GM12892 (cell line): ENCODE data around the gene GATA2.

Source experiments
- DNase-seq: peaks from one replicate; pipeline ENCODE4 v3.0.0; 2011; ENCODE audit not compliant: insufficient read length
- FAIRE-seq: peaks from 2 replicates; lab custom pipeline; 2011; peaks lifted over from hg19 to GRCh38; lab: Jason Lieb, UNC
- POLR2A ChIP-seq: IDR thresholded peaks from 2 replicates; pipeline ENCODE4 v1.6.1; 2011; ENCODE audit warnings: low read depth, low read length, control low read depth
- POLR2AphosphoS5 ChIP-seq: IDR thresholded peaks from 2 replicates; pipeline ENCODE4 v1.6.1; 2011; ENCODE audit warnings: low read depth, low read length, control low read depth
- TAF1 ChIP-seq: IDR thresholded peaks from 2 replicates; pipeline ENCODE4 v1.6.1; 2011; ENCODE audit warnings: low read depth, mild to moderate bottlenecking, control low read depth, low read length, borderline replicate concordance

GATA2 gene

DNA sequence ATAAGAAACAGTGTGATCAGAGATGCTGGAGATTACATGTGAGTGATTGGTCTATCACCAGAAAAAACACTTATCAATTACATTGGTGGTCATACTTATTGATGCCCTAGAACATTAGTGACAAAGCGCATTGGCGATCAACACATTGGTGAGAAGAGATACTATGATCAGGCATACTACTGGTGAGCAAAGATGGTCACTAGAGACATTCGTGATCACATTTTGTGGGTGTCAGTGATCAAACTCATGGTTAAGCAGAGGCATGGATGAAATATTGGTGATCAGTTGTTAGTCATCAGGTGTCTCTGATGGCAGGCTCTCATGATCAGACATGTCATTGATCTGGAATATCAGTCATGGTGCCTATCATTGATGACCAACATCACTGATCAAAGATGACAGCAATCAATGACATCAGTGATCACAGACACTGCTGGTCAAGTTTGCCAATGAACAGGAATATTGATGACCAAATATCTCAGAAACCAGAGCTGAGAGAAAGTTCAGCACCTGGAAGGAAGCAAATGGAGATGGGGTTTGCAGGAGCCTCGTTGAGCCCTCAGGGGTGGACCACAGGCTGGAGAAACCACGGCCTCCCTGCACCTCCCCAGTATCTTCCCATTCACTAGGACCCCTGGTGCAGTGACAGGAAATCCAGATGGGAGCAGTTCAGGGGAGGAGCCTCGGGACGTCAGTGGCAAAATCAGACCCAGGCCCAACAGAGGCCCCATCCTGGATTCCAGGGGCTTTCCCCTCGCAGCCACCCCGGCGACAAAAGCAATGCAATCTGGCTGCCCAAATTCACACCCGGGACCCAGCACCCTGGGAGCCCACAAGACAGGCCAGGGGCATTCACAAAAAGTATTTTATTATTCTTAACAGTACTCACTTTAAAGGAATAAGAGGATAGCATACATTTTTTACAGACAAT is 14.2 kb downstream of the GATA2 start:
- TF ChIP-seq TAF1 (no peak), POLR2AphosphoS5 (no peak), POLR2A (no peak)
- no peak for DNase-seq
- no peak for FAIRE-seq

DNA sequence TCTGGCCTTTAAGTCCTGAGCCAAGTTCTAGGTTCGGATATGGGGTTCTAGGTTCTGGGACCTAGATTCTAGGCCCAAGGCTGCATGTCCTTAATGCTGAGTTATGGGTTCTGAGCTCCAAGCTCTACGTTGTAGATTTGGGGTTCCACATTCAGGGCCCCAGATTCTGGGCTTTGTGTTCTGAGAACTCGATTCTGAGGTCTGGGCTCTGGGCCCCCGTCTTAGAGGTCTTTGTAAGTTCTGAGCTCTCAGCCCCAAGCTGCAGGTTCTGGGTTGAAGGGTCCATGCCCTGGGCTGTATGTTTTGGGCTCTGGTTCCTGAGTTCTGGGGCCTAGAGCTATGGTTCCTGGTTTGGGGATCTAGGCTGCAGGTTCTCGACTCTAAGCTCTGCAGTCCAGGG is 16.3 kb downstream of the GATA2 start:
- DNase-seq (no peak), FAIRE-seq (no peak)
- no peak for TF ChIP-seq POLR2AphosphoS5

DNA sequence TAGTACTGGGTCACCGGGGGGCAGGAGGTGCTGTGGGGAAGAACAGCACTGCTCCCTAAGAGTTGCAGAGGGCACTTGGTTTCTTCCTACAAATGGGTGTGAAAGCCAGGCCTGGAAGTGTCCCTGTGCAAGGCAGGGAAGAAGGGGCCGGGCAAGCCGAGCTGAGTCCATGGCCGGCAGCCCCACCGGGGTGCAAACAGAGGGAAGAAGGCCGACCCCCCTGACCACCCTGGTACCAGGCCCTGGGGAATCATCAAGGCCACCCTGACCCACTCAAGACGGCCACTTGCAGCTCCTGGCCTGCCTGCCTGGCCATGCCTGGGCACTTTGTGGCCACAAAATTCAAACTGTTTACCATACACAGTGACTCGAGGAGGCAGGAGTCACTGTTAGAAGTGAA is 17.6 kb downstream of the GATA2 start:
- no peak for DNase-seq
- no peak for TF ChIP-seq POLR2AphosphoS5
- TF ChIP-seq POLR2A, result no peak
- no peak for TF ChIP-seq TAF1
- FAIRE-seq, result no peak

DNA sequence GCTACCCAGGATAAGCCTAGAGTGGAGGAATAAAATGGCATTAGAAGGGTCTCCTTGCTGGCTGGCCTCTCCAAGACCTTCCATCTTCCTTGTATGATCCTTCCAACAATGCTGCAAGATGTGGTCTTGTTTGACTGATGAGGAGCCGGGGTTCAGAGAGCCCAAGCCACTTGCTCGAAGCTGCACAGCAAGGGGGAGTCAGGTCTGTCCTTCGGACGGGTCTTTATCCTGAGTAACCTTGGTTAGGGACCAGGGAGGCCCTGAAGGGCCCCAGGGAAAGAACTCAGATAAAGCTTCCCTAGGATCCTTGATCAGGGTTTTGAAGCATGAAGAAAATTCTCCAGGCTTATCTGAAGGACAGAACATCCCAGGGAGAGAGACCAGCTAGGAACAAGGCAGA is 19.3 kb downstream of the GATA2 start:
- TF ChIP-seq TAF1 (no peak), POLR2A (no peak), POLR2AphosphoS5 (no peak)
- DNase-seq (no peak), FAIRE-seq (no peak)

DNA sequence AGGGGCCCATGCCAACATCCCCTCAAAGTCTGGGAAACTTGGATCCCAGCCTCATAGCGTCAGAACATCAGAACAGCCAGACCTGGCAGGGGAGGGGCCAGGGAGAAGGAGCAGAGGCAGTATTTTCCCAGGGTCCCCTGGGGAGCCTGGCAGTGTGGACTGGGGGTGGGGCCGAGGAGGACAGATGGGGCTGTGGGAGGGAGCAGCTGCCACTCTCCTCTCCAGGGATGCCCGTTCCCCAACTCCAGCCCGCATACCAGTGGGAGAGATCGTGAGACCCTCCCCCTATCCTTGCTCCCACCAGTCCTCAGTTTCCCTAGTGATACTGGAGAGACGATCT is 19.9 kb downstream of the GATA2 start:
- no peak for TF ChIP-seq POLR2AphosphoS5
- TF ChIP-seq POLR2A, result no peak
- TF ChIP-seq TAF1, result no peak
- DNase-seq, result no peak

DNA sequence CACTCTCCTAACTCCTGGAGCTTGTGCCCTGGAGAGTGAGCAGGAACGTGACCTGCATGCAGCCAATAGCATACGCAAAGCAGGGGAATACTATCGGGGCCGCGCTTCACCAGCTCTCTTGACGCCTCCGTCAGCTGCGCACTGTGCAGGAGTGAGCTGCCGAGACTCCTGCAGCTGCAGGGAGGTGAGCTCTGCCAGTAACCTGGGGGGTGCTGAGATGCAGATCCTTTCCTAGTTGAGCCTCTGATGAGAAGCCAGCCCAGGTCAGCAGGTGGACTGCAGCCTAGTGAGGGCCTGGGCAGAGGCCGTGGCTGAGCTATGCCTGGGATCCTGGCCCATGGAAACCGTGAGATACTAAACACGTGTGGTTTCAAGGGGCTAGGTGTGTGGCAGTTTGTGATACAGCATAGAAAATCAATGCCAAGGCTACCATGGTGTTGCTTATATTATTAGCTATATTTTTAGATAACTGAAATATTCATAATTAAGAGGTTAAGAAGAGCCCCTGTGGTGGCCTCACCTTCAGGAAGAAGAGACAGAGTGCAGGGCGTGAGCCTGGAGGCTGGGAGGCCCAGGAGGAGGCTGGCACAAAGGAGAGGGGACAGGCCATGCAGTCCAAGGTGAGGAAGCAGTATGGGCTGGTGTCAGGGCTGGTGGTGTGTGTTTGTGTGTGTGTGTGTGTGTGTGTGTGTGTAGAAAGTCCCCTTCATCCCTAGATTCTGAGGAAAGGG is 20.4 kb downstream of the GATA2 start:
- no peak for DNase-seq
- TF ChIP-seq POLR2A (no peak), POLR2AphosphoS5 (no peak), TAF1 (no peak)
- FAIRE-seq, result no peak

More for the DNA sequence above, 19.9 kb downstream of the GATA2 start:
- FAIRE-seq, result no peak

DNA sequence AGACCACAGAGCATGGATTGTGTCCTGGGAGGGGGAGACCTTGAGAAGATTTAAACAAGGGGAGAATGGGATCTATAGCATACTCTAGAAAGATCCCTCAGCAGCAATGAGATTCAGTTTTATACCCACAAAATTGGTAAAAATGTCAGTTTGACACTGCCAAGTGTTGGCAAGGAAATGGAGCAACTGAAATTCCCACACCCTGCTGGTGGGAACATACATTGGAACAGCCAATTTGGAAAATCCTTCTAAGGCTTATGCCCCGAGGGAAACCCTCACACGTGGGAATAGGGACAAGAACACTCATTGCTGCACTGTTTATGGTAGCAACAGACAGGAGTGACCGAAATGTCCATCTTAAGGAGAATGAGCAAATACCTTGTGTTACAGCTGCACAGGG is 21.3 kb downstream of the GATA2 start:
- TF ChIP-seq POLR2A (no peak), POLR2AphosphoS5 (no peak), TAF1 (no peak)
- DNase-seq, result no peak
- no peak for FAIRE-seq

DNA sequence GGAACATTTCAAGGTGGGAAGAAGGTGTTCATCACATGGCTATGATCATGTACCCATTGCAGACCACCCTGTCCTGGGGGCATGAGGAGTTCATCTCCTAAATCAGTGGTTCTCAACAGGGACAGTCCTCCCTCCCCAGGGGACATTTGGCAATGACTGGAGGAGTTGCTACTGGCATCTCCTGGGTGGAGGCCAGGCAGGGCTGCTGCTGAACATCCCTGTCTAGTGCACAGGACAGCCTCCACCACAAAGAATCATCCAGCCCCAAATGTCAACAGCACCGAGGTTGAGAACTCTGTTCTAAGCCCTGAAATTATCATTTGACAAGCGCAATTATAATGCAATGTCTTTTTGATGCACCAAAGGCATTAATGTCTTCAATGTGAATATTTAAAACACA is 21.9 kb downstream of the GATA2 start:
- DNase-seq, result no peak
- no peak for FAIRE-seq
- TF ChIP-seq POLR2AphosphoS5 (no peak), TAF1 (no peak), POLR2A (no peak)

DNA sequence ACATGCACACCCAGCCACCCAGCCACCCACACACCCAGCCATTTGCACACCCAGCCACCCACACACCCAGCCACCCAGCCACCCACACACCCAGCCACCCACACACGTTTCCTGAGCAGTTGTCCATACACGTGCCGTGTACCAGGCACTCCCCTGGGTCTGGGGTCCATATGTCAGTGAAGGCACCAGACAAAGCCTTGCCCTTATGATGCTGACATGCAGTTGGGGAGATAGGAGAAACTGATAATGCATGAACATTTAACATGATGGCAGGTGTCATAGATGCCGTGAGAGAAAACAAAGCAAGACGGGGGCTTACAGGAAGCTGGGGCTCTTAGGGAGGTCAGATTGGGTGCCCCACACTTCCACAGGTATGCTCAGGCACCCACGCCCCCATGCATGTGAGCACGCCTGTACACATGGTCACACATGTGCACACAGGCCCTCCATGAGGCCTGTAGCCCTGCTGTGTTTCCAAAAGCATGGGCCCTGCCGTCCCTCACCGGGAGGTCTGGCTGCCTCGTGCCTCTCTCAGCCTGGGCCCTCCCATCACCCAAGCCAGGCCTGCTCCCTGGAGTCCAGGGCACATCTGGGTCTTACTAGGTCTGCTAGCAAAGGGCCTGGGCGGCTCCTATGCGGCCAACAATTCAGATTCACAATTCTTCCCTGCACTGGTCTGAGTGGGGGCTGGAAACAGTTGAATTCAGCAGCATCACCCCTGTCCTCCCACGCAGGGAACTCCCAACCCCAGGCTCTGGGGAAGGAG is 22.7 kb downstream of the GATA2 start:
- TF ChIP-seq POLR2AphosphoS5, result no peak
- no peak for TF ChIP-seq POLR2A
- TF ChIP-seq TAF1, result no peak
- no peak for FAIRE-seq

DNA sequence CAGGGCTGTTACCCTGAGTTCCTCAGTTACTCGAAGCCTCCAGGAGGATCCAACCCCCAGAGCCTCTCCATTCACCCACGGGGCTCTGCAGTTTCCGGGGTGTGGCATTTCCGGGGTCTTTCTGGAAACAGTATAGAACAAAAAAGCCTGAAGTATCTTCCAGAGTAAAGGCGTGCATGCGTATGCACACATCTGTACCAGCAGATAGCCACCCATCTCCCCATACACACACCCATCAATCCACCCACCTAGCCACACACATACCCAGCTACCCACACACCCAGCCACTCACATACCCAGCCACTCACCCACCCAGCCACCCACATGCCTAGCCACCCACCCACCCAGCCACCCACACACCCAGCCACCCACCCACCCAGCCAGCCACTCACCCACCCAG is 23.4 kb downstream of the GATA2 start:
- no peak for DNase-seq
- no peak for FAIRE-seq
- TF ChIP-seq TAF1, result no peak
- no peak for TF ChIP-seq POLR2AphosphoS5
- TF ChIP-seq POLR2A, result no peak

More for the DNA sequence above, 22.7 kb downstream of the GATA2 start:
- no peak for DNase-seq

DNA sequence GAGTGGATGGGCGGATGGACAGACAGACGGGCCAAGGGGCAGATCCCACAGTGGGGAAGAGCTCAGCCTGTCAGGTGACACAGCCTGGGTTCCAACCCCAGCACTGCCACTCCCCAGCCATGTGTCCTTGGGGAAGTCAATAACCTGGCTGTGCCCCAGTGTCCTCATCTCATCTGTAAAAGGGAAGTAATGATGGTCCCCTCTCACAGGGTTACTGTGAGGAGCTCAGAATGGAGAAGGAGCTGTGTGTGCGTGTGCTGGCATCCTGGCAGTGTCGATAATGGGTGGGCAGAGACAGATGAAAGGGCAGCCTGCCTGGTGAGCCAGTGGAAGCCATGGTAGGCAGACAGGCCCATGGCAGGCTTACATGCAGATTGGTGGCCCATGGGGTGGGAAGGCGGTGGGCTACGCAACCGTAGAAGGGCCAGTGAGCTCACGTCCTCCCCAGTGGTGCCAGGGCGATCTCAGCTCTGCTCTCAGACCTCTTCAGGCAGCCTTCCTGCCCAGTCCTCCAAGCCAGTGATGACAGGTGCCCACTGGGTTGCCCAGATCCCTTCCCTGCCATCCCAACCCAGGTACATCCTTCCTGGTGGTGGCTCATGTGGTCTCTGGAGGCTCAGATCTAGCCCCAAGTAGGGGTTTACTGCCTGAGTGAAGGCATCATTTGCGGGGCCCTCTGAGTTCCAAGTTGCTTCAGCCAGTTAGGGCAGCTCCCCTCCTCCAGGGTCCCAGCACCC is 24.0 kb downstream of the GATA2 start:
- TF ChIP-seq POLR2AphosphoS5 (no peak), TAF1 (no peak), POLR2A (no peak)
- FAIRE-seq (no peak), DNase-seq (no peak)
